MM.1S (cell line): ENCODE measurements around the gene RASGRP4.

ENCODE experiments used
- CTCF ChIP-seq: fragments of 300-600 bp; sonication (generic); IDR thresholded peaks from 2 replicates; pipeline ENCODE4 v1.5.1; 2016; ENCODE audit warnings: antibody characterized with exemption, low read length, mixed read lengths
- EZH2 ChIP-seq: fragments of 300-600 bp; sonication (generic); optimal IDR thresholded peaks from 2 replicates; pipeline ENCODE3; 2017; ENCODE audit warnings: low read depth, mild to moderate bottlenecking, antibody characterized with exemption, low read length, mixed read lengths

- no peak for TF ChIP-seq CTCF
- no peak for TF ChIP-seq EZH2
Measured at GRCh38 chr19:38375098-38375493, 50.9 kb downstream of the RASGRP4 start.
